Stimulated activated naive CD8-positive, alpha-beta T cell treated with anti-CD3 and anti-CD28 coated beads, Interleukin-15, Interleukin-2, amounts not matched to agents 100 U/mL and 50 U/mL, for 24 hours (primary cell): Measurements from ENCODE around the gene NPPB.
"Not testable (repeated sequence)": the region's sequence is repeated elsewhere in the genome, so short reads cannot be mapped to it uniquely, and the experiment has no call there.

Experiments used
- ATAC-seq: fragments of 150-1000 bp; cut with Tn5 transposase; one replicate; pipeline ENCODE4 v1.10.0; 2021
- DNase-seq: peaks from one replicate; pipeline ENCODE4 v3.0.0; 2021

Gene NPPB

GRCh38 chr1:11858613-11858967, at the start of gene NPPB:
NPPB (minus strand) TSS chr1:11858945; CDS start chr1:11858833, 112 bp downstream.
- DNase-seq (no peak), ATAC-seq (no peak)

GRCh38 chr1:11908095-11908675, 49.4 kb upstream of the NPPB start:
- peak; percentile 79 for ATAC-seq

GRCh38 chr1:11907275-11908094, 48.7 kb upstream of the NPPB start:
- ATAC-seq (peak; percentile 53), DNase-seq (peak; percentile 86)

More at GRCh38 chr1:11908095-11908675, 49.4 kb upstream of the NPPB start:
- DNase-seq, result peak; percentile 78

GRCh38 chr1:11906870-11907269, 48.1 kb upstream of the NPPB start:
- ATAC-seq (no peak), DNase-seq (no peak)

GRCh38 chr1:11904978-11905377, 46.2 kb upstream of the NPPB start:
- DNase-seq, result no peak
- ATAC-seq, result no peak

GRCh38 chr1:11904156-11904555, 45.4 kb upstream of the NPPB start:
- ATAC-seq, DNase-seq: not testable (repeated sequence)

DNA sequence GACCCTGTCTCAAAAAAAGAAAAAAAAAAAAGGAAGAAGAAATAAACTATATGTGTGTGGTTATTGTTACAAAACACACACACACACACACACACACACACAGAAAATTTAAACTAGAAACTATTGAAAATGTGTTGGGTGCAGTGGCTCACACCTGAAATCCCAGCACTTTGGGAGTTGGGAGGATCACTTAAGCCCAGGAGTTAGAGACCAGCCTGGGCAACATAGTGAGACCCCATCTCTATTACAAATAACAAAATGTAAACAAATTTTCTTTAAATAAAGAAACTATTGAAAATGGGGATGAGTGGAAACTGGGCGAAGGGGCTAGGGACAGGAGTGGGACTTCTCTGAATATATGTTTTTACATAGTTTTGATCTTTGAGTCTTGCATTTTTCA, 44.5 kb upstream of the NPPB start:
- DNase-seq, result no peak
- ATAC-seq, result no peak

- not testable (repeated sequence) for ATAC-seq, DNase-seq
Observed at GRCh38 chr1:11901446-11901845, 42.7 kb upstream of the NPPB start.

DNA sequence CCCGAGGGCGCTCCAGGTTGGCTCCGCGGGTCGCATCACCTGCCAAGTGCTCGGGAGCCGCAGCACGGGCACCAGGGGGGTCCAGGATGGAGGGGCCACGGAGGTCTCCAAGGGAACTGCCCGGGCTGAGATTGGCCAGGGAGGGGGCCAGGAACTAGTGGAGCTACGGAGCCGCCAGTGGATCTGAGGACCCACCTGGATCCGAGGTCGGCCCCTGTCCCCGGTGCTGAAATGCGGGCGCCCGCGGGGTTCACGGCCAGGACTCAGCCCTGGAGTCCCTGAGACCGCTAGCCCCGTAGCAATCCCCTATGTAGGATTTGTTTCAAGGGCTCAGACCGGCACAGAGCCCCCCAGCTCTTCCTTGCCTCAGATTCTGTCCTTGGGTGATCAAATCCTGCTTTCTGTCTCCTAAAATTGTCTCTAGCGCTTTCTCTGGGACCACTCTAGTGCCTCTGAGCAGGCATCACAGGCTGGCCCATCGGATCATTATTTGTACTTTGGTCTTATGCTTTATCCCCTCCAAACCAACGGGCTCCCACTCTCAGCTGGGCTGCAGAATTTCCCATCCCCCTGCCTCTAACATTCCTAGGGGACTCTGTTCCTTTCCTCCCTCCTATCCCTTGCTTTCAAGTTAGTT, 40.2 kb upstream of the NPPB start:
- ATAC-seq (no peak), DNase-seq (no peak)

DNA sequence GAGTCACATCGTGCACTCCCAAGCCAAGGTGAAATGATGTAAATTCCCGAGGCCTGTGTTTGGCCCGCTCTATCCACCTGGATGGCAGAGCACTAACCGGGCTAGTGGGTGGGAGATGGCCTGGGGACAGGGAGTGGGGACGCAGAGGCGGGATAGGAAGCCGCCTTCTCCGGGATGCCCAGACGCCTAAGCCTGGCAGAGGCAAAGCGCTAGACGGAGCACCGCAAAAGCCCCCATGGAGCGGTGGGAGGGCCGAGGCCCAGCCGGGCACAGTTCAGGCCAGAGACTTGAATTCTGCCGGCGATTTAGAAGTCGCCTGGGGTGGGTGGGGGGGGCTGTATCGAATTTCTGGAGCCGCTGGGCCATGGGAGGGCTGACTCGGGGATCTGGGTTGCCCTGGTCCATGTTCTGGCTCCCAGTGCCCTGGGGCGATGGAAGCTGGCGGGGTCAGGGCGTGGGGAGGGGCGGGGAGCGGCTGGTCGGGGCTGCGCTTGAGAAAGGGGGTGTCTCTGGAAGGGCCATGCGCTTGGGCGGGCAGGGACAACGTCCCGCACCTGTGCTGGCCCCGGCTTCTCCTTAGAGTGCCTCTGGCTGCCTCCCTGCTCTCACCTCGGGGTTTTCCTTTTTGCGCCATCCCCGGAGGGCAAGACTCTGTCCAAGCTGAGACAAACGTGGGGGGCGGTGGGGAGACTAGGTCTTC, 39.5 kb upstream of the NPPB start:
- DNase-seq, result no peak
- no peak for ATAC-seq

GRCh38 chr1:11894501-11894900, 35.8 kb upstream of the NPPB start:
- ATAC-seq, DNase-seq: not testable (repeated sequence)

- DNase-seq, result peak; percentile 79
- peak; percentile 75 for ATAC-seq
Observed at GRCh38 chr1:11893907-11894251, 35.1 kb upstream of the NPPB start.

DNA sequence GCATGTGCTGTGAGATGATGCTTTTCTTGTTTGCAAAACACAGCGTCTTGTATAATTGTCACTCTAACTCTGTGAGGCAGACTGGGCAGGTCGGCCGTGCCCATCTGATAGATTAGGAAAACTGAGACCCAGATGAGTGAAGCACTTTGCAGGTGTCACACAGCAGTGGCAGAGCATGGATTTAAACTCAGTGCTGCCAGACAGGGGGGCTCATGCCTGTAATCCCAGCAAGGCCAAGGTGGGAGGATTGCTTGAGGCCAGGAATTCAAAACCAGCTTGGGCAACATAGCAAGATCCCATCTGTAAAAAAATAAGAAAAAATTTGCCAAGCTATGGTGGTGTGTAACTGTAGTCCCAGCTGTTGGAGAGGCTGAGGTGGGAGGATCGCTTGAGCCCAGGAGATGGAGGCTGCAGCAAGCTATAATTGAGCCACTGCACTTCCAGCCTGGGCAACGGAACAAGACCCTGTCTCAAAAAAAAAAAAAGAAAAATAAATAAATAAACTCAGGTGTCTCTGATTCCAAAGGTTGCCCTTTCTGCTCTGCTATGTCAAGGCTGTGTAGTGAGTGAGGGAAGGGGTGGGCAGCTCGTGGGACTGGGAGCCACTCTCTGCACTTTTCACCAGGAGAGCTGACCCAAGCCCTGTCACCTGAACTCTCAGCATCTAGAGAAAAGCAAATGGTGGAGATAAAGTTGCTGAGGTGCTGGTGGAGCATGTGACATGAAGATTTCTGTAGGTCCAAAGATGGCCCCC, 32.9 kb upstream of the NPPB start:
- no peak for DNase-seq
- ATAC-seq, result no peak

- ATAC-seq, result no peak
- no peak for DNase-seq
Observed at GRCh38 chr1:11888877-11889208, 30.1 kb upstream of the NPPB start.

- no peak for ATAC-seq
- DNase-seq, result no peak
Observed at GRCh38 chr1:11888206-11888876, 29.6 kb upstream of the NPPB start.

DNA sequence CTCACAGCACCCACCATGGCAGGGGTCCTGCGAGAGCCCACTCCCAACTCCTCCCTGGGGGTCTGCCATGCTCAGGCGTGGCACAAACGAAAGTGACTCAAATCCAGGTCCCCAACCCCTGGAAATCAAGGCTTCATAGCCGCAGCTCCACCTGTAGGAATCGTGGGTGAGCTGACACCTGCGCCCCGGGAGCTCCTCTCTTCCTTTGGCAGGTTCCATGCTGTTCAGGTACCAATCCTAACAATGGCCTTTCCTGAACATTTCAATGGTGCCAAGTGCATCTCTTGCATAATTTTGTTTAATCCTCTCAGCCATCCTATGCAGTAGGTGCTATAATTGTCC, 28.9 kb upstream of the NPPB start:
- no peak for DNase-seq
- no peak for ATAC-seq

- DNase-seq, result no peak
- ATAC-seq, result no peak
Observed at GRCh38 chr1:11886986-11887665, 28.4 kb upstream of the NPPB start.

DNA sequence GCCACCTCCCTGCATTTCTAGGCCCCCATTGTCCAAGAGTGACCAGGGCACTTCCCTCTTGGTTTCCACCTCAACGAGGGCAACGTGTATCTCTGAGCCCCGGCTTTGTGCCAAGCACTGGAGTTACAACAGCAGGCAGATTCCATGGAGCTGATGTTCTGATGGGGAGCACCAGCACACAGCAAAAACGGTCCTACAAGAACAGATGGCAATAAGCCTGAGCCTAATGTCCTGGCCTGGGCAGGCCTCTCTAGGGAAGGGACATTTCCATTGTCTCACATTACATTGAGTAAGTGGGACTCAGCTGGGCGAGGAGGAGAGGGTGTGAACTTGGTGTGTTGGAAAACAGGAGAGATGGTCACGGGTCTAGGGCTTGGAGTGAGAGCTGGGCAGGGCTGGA, 27.2 kb upstream of the NPPB start:
- DNase-seq (no peak), ATAC-seq (no peak)

DNA sequence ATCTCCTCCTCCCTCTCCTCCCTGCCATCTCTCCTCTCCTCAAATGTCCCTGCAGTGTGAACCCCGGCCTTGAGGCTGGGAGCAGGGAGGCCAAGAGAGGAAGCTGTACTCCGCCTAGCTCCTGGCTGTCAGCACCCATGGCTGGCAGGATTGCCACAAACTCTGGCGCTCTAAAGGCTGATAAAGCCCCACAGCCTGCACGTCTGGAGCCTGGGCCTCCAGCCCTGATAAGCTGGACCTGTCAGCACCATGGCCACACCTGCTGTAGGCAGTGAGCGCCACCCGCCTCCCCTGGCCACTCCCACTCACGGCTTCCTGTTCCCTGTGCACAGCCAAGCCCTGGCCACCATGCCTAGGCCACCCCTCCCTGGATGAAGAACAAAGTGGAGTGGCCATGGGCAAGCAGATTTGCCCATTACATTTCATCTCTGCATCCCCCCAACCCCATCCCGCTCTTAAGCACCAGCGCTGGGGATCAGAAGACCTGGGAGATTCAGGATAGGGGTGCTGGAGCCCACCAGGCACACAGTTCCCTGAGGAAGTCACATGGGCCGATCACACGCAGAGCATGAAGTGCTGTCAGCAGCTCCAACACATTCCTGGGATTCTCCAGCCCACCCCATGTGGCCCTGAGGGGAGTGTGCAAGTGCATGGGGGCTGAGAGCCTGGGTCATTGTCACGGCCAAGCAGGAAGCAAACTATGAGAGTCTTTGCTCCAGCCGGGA, 24.2 kb upstream of the NPPB start:
- DNase-seq, result no peak
- ATAC-seq, result peak; percentile 45

- DNase-seq (no peak), ATAC-seq (no peak)
Observed at GRCh38 chr1:11881749-11882441, 23.1 kb upstream of the NPPB start.
